Karpas-422 (cell line): Measurements from ENCODE around the gene ITGA1. TPM values are rescaled to one million over a fixed set of nuclear protein-coding genes. Genes with fewer than 3 reads are reported as not detected.
"Not testable (repeated sequence)": the region's sequence is repeated elsewhere in the genome, so short reads cannot be mapped to it uniquely, and the experiment has no call there.

Experiments
- DNase-seq: peaks from one replicate; pipeline ENCODE4 v3.0.0-alpha.2; 2015
- H2AFZ ChIP-seq: fragments of 200-600 bp; sonication (generic); 2 replicates; pipeline ENCODE4 v1.6.1; 2014; ENCODE audit warnings: antibody characterized with exemption, low read length, mixed read lengths
- H3K27ac ChIP-seq: fragments of 200-600 bp; sonication (generic); 2 replicates; pipeline ENCODE4 v1.5.1; 2014; ENCODE audit warnings: mild to moderate bottlenecking, low read length, moderate library complexity
- H3K27me3 ChIP-seq: fragments of 200-600 bp; sonication (generic); 2 replicates; pipeline ENCODE4 v1.6.1; 2014; ENCODE audit warnings: low read length, mixed read lengths
- H3K36me3 ChIP-seq: fragments of 200-600 bp; sonication (generic); 2 replicates; pipeline ENCODE4 v1.6.1; 2014; ENCODE audit warnings: low read length, mixed read lengths; ENCODE audit not compliant: insufficient read depth
- H3K4me1 ChIP-seq: fragments of 200-600 bp; sonication (generic); 2 replicates; pipeline ENCODE4 v1.6.1; 2014; ENCODE audit warnings: mild to moderate bottlenecking, low read length, mixed read lengths
- H3K4me2 ChIP-seq: fragments of 200-600 bp; sonication (generic); 2 replicates; pipeline ENCODE4 v1.6.1; 2014; ENCODE audit warnings: low read length, low read depth, mild to moderate bottlenecking; ENCODE audit not compliant: poor library complexity, severe bottlenecking
- H3K4me3 ChIP-seq: fragments of 200-600 bp; sonication (generic); 2 replicates; pipeline ENCODE4 v1.5.1; 2014; ENCODE audit warnings: mild to moderate bottlenecking, antibody characterized with exemption, low read length, mixed read lengths
- H3K79me2 ChIP-seq: fragments of 200-600 bp; sonication (generic); 2 replicates; pipeline ENCODE4 v1.6.1; 2014; ENCODE audit warnings: mild to moderate bottlenecking, low read length, mixed read lengths
- H3K9ac ChIP-seq: fragments of 200-600 bp; sonication (generic); 2 replicates; pipeline ENCODE4 v1.6.0; 2014; ENCODE audit warnings: low read length
- H3K9me2 ChIP-seq: fragments of 200-600 bp; sonication (generic), shearing (Covaris generic); replicated peaks from 2 replicates; pipeline ENCODE4 v1.6.0; 2014; ENCODE audit warnings: mild to moderate bottlenecking, low read length, moderate library complexity; ENCODE audit not compliant: insufficient read depth
- H3K9me3 ChIP-seq: fragments of 300-700, 200-600 bp; sonication (generic); 2 replicates; pipeline ENCODE4 v1.6.1; 2014; ENCODE audit warnings: low read length, mixed read lengths
- H4K20me1 ChIP-seq: fragments of 200-600 bp; sonication (generic); 2 replicates; pipeline ENCODE4 v1.6.1; 2014; ENCODE audit warnings: mild to moderate bottlenecking, antibody characterized with exemption, low read length, low read depth; ENCODE audit not compliant: insufficient read depth
- total RNA-seq: library from RNA; depleted of rRNA; stranded (reverse); fragments of >200 nt; shearing (Covaris generic); gene quantifications from 2 replicates; pipeline ENCODE4 v1.2.3, GENCODE V29; 2014; ENCODE audit warnings: low replicate concordance

ITGA1 gene
- total RNA-seq, 1 experiment from 2014 or later, result not detected

DNA sequence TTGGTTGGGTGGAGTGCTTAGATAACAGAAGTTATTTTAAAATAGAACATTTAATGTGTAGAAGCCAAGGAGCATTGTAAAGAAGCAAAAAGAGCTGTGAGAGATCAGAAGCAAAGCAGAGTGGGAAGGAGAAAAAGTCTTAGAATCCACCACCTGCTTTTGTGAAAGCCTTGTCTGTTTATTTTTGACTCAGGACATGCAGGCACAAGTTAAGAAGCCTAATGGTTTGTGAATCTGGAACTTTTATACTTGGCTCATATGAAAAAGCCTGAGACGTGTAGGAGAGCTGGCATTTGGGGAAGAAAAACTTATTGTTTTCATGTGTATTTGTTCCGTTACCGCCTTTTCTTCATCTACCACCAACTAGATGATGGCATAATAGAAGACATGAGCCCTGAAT lies 163.0 kb downstream of the ITGA1 start:
- H3K27me3 ChIP-seq, result no peaks in the 10 kb centered on the region
- H4K20me1 ChIP-seq, result no peaks in the 10 kb centered on the region
- no peak overlapping the region for H3K4me3 ChIP-seq
- no peaks in the 10 kb centered on the region for H3K9me3 ChIP-seq
- H2AFZ ChIP-seq, result no peak overlapping the region
- H3K9me2 ChIP-seq, result no peaks in the 10 kb centered on the region
- no peak overlapping the region for H3K9ac ChIP-seq
- no peaks in the 10 kb centered on the region for H3K36me3 ChIP-seq
- no peak for DNase-seq
- no peak overlapping the region for H3K27ac ChIP-seq
- H3K4me1 ChIP-seq, result no peaks in the 10 kb centered on the region; the same call in 1 of the 2 replicates
- no peaks in the 10 kb centered on the region for H3K79me2 ChIP-seq
- H3K4me2 ChIP-seq, result no peak overlapping the region

DNA sequence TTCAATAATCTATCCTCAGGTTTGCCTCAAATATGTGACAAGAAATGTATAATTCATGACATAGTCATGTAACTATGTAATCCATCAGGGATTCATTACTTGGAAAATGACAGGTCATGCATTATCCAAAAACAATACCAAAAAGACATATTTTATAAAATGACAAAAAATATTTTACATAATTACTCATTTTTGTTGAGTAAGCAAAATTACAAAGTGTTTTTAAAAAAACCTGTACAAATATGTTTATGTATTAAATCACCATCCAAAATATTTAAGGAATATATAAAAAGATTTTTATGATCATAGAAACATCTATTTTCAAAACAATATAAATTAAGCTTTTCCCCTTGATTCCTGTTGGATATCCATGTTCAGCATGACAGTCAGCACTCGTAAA lies 164.8 kb downstream of the ITGA1 start:
- Histone ChIP-seq H3K4me1 (no peaks in the 10 kb centered on the region), H3K9me3 (no peaks in the 10 kb centered on the region), H3K27ac (no peak overlapping the region), H4K20me1 (no peaks in the 10 kb centered on the region), H3K9me2 (no peaks in the 10 kb centered on the region), H3K27me3 (no peaks in the 10 kb centered on the region), H3K9ac (no peak overlapping the region), H3K36me3 (no peaks in the 10 kb centered on the region), H3K4me2 (no peak overlapping the region), H3K79me2 (no peaks in the 10 kb centered on the region), H2AFZ (no peak overlapping the region), H3K4me3 (no peak overlapping the region)
- no peak for DNase-seq

DNA sequence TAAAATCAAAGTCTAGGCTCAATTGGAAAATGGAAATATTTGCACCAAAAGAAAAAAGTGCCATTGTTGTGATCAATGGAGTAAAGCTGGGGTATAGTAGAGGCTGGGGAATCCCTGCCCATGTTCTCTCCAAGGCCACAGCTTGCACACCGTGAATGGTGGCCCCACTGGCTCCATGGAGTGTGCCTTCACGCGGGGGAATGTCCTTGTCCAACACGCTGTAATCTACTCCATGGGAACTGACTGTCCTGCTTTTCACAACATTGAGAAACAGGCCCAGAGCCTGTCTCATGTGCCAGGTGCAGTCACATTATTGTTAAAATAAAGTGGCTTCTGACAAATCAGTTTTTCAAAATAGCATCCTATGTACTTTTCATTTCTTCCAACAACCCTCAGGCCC lies 168.3 kb downstream of the ITGA1 start:
- Histone ChIP-seq H2AFZ (no peak overlapping the region), H3K4me3 (no peak overlapping the region), H3K27me3 (no peaks in the 10 kb centered on the region), H3K4me2 (no peak overlapping the region), H3K9me2 (no peaks in the 10 kb centered on the region), H3K9me3 (no peaks in the 10 kb centered on the region), H3K27ac (no peak overlapping the region), H4K20me1 (no peaks in the 10 kb centered on the region), H3K4me1 (no peaks in the 10 kb centered on the region), H3K36me3 (no peaks in the 10 kb centered on the region), H3K9ac (no peak overlapping the region), H3K79me2 (no peaks in the 10 kb centered on the region)
- DNase-seq, result no peak

DNA sequence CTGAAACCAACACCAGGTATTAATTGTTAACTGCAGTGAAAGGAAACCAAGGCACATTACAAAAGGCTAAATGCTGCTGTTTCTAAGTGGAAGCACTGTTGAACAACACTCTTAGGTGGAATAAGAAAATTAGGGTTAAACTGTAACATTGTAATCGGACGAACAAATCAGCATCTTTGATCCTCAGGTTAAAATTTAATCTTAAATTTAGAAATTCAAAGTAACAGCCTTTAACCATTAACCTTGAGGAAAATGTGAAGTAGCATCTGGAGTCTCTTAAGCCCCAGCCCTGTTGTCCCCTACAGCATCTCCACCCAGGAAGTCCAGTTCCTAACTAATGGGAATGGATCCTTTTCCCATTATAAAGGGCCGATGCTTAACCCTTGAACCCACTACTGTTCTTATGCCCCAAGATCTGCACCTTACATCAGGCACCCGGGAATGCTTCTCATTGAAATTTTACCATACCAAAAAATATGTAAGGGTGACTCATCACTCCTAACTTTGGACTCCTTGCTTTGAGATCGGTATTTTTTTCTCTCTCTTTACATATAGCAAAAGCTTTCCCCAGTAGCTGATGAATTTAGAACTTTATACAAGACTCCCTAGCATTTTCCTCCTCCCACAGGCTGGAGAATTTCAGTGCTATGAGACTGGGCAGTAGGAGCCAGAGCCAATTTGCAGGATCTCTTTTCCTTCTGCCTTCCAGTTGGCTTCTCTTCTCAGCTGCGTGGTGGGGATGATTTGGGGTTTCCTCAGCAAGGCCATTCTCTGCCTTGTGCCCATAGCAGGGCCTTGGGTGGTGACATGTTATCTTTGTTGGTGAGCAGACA lies 169.4 kb downstream of the ITGA1 start:
- H3K9me3 ChIP-seq, result no peaks in the 10 kb centered on the region
- H3K36me3 ChIP-seq, result no peaks in the 10 kb centered on the region
- no peaks in the 10 kb centered on the region for H3K79me2 ChIP-seq
- no peak overlapping the region for H3K27ac ChIP-seq
- H2AFZ ChIP-seq, result no peak overlapping the region
- no peak overlapping the region for H3K4me2 ChIP-seq
- H3K9ac ChIP-seq, result no peak overlapping the region
- H3K27me3 ChIP-seq, result no peaks in the 10 kb centered on the region
- H3K4me1 ChIP-seq, result no peaks in the 10 kb centered on the region
- no peak for DNase-seq
- H3K9me2 ChIP-seq, result no peaks in the 10 kb centered on the region
- H3K4me3 ChIP-seq, result no peak overlapping the region
- H4K20me1 ChIP-seq, result no peaks in the 10 kb centered on the region

DNA sequence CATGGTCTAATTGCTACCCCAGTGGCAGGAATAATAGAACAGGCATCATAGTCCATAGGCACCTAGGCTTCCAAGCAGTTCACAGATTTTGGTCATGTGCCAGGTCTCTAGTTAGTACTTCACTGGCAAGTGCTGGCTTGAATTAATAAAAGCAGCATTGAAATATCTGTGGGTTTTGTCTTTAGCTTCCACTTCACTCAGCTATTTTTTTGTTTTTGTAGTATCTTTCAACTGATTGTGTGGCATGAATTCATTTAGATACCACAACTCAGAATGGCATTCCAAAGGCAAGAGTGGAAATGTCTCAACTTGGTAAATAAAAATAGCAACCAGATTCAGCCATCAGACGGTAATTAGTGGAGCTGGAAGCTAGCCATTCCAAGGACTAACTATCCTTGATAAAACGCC lies 173.6 kb downstream of the ITGA1 start:
- H4K20me1 ChIP-seq, result no peaks in the 10 kb centered on the region
- no peaks in the 10 kb centered on the region for H3K9me2 ChIP-seq
- no peak overlapping the region for H3K9ac ChIP-seq
- H3K79me2 ChIP-seq, result no peaks in the 10 kb centered on the region
- no peaks in the 10 kb centered on the region for H3K9me3 ChIP-seq
- DNase-seq, result no peak
- no peak overlapping the region for H3K4me3 ChIP-seq
- H2AFZ ChIP-seq, result no peak overlapping the region
- no peaks in the 10 kb centered on the region for H3K27me3 ChIP-seq
- H3K36me3 ChIP-seq, result no peaks in the 10 kb centered on the region
- no peak overlapping the region for H3K27ac ChIP-seq
- no peak overlapping the region for H3K4me2 ChIP-seq
- H3K4me1 ChIP-seq, result no peaks in the 10 kb centered on the region

DNA sequence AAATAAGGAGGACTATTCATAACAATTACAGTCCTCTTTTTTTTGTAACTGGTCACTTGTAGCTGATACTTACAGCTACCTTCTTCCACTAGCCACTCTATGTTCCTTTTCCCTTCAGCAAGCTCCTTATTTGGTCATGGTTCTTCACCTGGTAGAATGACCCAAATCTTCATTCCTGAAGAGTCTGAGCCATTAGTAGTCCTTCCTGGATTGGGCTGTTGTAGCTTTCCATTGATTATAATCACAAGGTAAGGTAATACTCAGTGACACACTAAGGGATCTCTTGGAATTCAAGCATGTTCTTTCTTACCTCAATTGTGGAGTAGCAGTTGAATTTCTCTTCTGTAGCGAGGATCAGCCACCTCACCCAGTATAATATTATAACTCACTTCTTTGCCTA lies 175.9 kb downstream of the ITGA1 start:
- DNase-seq, result no peak
- Histone ChIP-seq H3K4me3 (no peak overlapping the region), H3K27ac (no peak overlapping the region), H2AFZ (no peak overlapping the region), H3K79me2 (no peaks in the 10 kb centered on the region), H3K9me3 (no peaks in the 10 kb centered on the region), H3K4me1 (no peaks in the 10 kb centered on the region), H4K20me1 (no peaks in the 10 kb centered on the region), H3K36me3 (no peaks in the 10 kb centered on the region), H3K9ac (no peak overlapping the region), H3K4me2 (no peak overlapping the region), H3K27me3 (no peaks in the 10 kb centered on the region), H3K9me2 (no peaks in the 10 kb centered on the region)

DNA sequence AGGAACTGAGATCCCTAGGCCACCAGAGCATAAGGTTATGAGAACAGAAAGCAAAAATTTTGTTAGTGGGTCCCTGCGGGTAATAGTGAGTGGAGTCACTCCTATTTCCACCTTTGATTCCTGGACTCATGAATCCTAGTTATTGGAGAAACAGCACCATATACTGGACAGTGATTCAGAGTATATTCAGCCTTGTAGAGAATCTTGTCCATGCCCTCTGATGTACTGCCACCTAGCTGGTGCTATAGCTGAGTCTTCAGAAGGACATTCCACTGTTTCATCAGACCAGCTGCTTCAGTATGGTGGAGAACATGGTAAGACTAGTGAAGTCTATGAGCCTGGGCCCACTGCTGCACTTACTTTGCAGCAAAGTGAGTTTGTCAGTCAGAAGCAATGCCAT lies 176.4 kb downstream of the ITGA1 start:
- Histone ChIP-seq H3K9me2 (no peaks in the 10 kb centered on the region), H3K4me1 (no peaks in the 10 kb centered on the region), H3K36me3 (no peaks in the 10 kb centered on the region), H3K79me2 (no peaks in the 10 kb centered on the region), H4K20me1 (no peaks in the 10 kb centered on the region), H3K9ac (no peak overlapping the region), H3K4me3 (no peak overlapping the region), H3K27ac (no peak overlapping the region), H3K4me2 (no peak overlapping the region), H2AFZ (no peak overlapping the region), H3K9me3 (no peaks in the 10 kb centered on the region), H3K27me3 (no peaks in the 10 kb centered on the region)
- no peak for DNase-seq

DNA sequence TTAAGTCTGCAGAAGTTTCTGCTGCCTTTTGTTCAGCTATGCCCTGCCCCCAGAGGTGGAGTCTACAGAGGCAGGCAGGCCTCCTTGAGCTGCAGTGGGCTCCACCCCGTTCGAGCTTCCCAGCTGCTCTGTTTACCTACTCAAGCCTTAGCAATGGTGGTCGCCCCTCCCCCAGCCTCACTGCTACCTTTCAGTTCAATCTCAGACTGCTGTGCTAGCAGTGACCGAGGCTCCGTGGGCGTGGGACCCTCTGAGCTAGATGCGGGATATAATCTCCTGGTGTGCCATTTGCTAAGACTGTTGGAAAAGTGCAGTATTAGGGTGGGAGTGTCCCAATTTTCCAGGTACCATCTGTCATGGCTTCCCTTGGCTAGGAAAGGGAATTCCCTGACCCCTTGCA lies 188.4 kb downstream of the ITGA1 start:
- not testable (repeated sequence) for H3K9me2 ChIP-seq, H3K27me3 ChIP-seq, H3K9ac ChIP-seq, H4K20me1 ChIP-seq, H3K4me3 ChIP-seq, H3K36me3 ChIP-seq, H3K4me1 ChIP-seq, H3K79me2 ChIP-seq, H2AFZ ChIP-seq, H3K9me3 ChIP-seq, DNase-seq, H3K27ac ChIP-seq, H3K4me2 ChIP-seq
